ENCODE data around the gene EFR3B.

EFR3B gene

GRCh38 chr2:25115902-25116301, 74.0 kb downstream of the EFR3B start:
- CTCF ChIA-PET, result interaction anchor here (1.2 to 2.1 kb wide), 3 partner anchors 14 to 80 kb away, joined by 3 to 13 read pairs (median 4); no protein-coding TSS in a partner anchor

DNA sequence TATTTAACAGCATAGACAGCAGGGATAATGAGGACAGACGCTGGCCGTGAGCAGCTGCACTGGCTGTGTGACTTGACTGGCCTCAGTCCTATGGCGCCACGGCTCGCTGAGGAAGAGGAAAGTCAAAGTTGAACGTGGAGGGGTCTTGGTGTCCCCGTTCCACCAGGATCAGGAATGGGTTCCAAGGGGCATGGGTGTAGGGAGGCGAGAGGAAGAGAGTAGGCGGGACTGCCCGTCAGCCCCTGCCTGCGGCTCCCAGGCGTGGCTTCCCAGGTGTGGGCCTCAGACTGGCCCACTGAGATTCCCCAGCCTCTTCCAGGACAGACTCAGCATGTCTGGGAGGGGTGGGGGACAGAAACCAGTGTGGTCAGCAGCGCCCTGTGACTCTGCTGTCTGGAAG, 75.1 kb downstream of the EFR3B start:
- DNase-seq, result no peak
- Histone ChIP-seq H3K4me1 (ENCODE audit: control extremely low read depth in 1 of 4, control insufficient read depth in 4 of 4, insufficient read depth in 4 of 4, low read length in 3 of 4) (peaks cover 0 to 2% (median 0%) of the 10 kb centered on the region in 4 experiments), H3K36me3 (ENCODE audit: control insufficient read depth in 4 of 4, insufficient read depth in 4 of 4, low read length in 3 of 4) (no peaks in the 10 kb centered on the region), H3K27me3 (replicated peaks in 2 of 5; ENCODE audit: control insufficient read depth in 4 of 5, insufficient read depth in 5 of 5, low read length in 4 of 5) (no peaks in the 10 kb centered on the region), H3K27ac (ENCODE audit: insufficient read depth in 1 of 2, low read depth in 1 of 2, low read length in 2 of 2, poor library complexity in 1 of 2, severe bottlenecking in 2 of 2) (no peak overlapping the region), H3K4me3 (ENCODE audit: control insufficient read depth in 1 of 7, extremely low read depth in 1 of 7, insufficient read depth in 4 of 7, low read depth in 2 of 7, low read length in 6 of 7) (no peak overlapping the region), H3K9me3 (ENCODE audit: control extremely low read depth in 1 of 5, control insufficient read depth in 4 of 5, insufficient read depth in 2 of 5, low read depth in 1 of 5, low read length in 4 of 5) (no peaks in the 10 kb centered on the region)
- over 99% methylated on average over 12 of the region's 13 CpGs for WGBS (ENCODE audit: insufficient coverage)
- POLR2A ChIA-PET, result no interaction called here
- CTCF ChIA-PET, result interaction anchor here (1.2 to 2.0 kb wide), 2 partner anchors 79 to 141 kb away, joined by 4 to 7 read pairs; no protein-coding TSS in a partner anchor

More at GRCh38 chr2:25115902-25116301, 74.0 kb downstream of the EFR3B start:
- Histone ChIP-seq H3K27me3 (replicated peaks in 2 of 5; ENCODE audit: control insufficient read depth in 4 of 5, insufficient read depth in 5 of 5, low read length in 4 of 5) (no peaks in the 10 kb centered on the region), H3K9me3 (ENCODE audit: control extremely low read depth in 1 of 5, control insufficient read depth in 4 of 5, insufficient read depth in 2 of 5, low read depth in 1 of 5, low read length in 4 of 5) (no peaks in the 10 kb centered on the region), H3K4me3 (ENCODE audit: control insufficient read depth in 1 of 7, extremely low read depth in 1 of 7, insufficient read depth in 4 of 7, low read depth in 2 of 7, low read length in 6 of 7) (no peak overlapping the region), H3K27ac (ENCODE audit: insufficient read depth in 1 of 2, low read depth in 1 of 2, low read length in 2 of 2, poor library complexity in 1 of 2, severe bottlenecking in 2 of 2) (no peak overlapping the region), H3K4me1 (ENCODE audit: control extremely low read depth in 1 of 4, control insufficient read depth in 4 of 4, insufficient read depth in 4 of 4, low read length in 3 of 4) (peaks cover 0 to 3% (median 0%) of the 10 kb centered on the region in 4 experiments), H3K36me3 (ENCODE audit: control insufficient read depth in 4 of 4, insufficient read depth in 4 of 4, low read length in 3 of 4) (no peaks in the 10 kb centered on the region)
- DNase-seq, result peak in 1 of 3 donors; percentile 26
- WGBS (ENCODE audit: insufficient coverage), result no CpG with 5 or more reads among the region's 4 CpGs
- POLR2A ChIA-PET, result no interaction called here

DNA sequence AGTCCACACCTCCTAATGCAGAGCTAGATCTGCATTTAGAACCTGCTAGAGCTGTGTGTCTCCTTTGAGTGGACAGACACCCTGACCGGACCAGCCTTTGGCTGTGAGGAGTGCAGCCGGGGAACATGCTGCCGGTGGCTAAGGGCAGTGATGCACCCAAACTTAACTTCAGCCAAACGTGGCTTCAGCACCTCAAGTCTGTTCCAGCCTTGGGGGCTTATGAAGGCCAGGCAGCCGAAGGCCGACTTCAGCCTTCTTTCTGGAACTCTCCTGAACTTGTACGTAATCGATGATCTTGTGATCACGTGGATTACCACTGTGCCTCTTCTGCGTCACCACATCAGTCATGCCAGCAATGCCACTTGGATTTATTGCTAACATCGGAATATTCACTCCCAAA, 77.4 kb downstream of the EFR3B start:
- ChIA-PET POLR2A (no interaction called here), CTCF (no interaction called here)
- DNase-seq, result no peak
- Histone ChIP-seq H3K4me3 (ENCODE audit: control insufficient read depth in 1 of 7, extremely low read depth in 1 of 7, insufficient read depth in 4 of 7, low read depth in 2 of 7, low read length in 6 of 7) (no peak overlapping the region), H3K4me1 (ENCODE audit: control extremely low read depth in 1 of 4, control insufficient read depth in 4 of 4, insufficient read depth in 4 of 4, low read length in 3 of 4) (peaks cover 0 to 11% (median 7%) of the 10 kb centered on the region in 4 experiments), H3K36me3 (ENCODE audit: control insufficient read depth in 4 of 4, insufficient read depth in 4 of 4, low read length in 3 of 4) (no peaks in the 10 kb centered on the region), H3K9me3 (ENCODE audit: control extremely low read depth in 1 of 5, control insufficient read depth in 4 of 5, insufficient read depth in 2 of 5, low read depth in 1 of 5, low read length in 4 of 5) (no peaks in the 10 kb centered on the region), H3K27ac (ENCODE audit: insufficient read depth in 1 of 2, low read depth in 1 of 2, low read length in 2 of 2, poor library complexity in 1 of 2, severe bottlenecking in 2 of 2) (no peak overlapping the region), H3K27me3 (replicated peaks in 2 of 5; ENCODE audit: control insufficient read depth in 4 of 5, insufficient read depth in 5 of 5, low read length in 4 of 5) (no peaks in the 10 kb centered on the region)
- 96% methylated on average over 10 of the region's 11 CpGs for WGBS (ENCODE audit: insufficient coverage)

DNA sequence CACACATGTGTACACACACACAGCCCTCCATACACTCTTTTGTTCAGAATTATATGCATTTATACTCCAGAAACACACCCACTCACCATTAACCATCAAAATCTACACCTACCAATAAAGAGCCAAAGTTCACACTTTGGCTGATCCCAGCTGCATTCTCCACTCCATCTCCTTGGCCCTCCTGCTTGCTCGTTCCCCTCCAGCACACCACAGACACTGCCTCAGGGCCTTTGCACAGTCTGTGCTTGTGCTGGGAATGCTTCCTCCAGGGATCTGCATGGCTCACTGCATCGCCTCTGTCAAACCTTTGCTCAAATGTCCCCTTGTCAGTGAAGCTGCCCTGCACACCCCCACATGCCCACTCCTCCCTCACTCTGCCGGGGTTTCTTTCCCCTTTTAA, 80.5 kb downstream of the EFR3B start:
- POLR2A ChIA-PET, result no interaction called here

GRCh38 chr2:25123682-25124081, 81.8 kb downstream of the EFR3B start:
- POLR2A ChIA-PET, result no interaction called here
- H3K36me3 ChIP-seq (ENCODE audit: control insufficient read depth in 4 of 4, insufficient read depth in 4 of 4, low read length in 3 of 4), result no peaks in the 10 kb centered on the region
- H3K27me3 ChIP-seq (replicated peaks in 2 of 5; ENCODE audit: control insufficient read depth in 4 of 5, insufficient read depth in 5 of 5, low read length in 4 of 5), result no peaks in the 10 kb centered on the region
- no peak overlapping the region for H3K4me3 ChIP-seq (ENCODE audit: control insufficient read depth in 1 of 7, extremely low read depth in 1 of 7, insufficient read depth in 4 of 7, low read depth in 2 of 7, low read length in 6 of 7)
- H3K9me3 ChIP-seq (ENCODE audit: control extremely low read depth in 1 of 5, control insufficient read depth in 4 of 5, insufficient read depth in 2 of 5, low read depth in 1 of 5, low read length in 4 of 5), result no peaks in the 10 kb centered on the region
- CTCF ChIA-PET, result interaction anchor here (0.7 kb wide), 1 partner anchor 132 kb away, joined by 3 read pairs; no protein-coding TSS in a partner anchor
- no peak overlapping the region for H3K27ac ChIP-seq (ENCODE audit: insufficient read depth in 1 of 2, low read depth in 1 of 2, low read length in 2 of 2, poor library complexity in 1 of 2, severe bottlenecking in 2 of 2)
- peaks cover 0 to 11% (median 7%) of the 10 kb centered on the region in 4 experiments for H3K4me1 ChIP-seq (ENCODE audit: control extremely low read depth in 1 of 4, control insufficient read depth in 4 of 4, insufficient read depth in 4 of 4, low read length in 3 of 4)
- peak in 1 of 3 donors; percentile 21 for DNase-seq
- WGBS (ENCODE audit: insufficient coverage), result 60% methylated on average over 3 of the region's 5 CpGs

More for the DNA sequence above, 80.5 kb downstream of the EFR3B start:
- no peaks in the 10 kb centered on the region for H3K9me3 ChIP-seq (ENCODE audit: control extremely low read depth in 1 of 5, control insufficient read depth in 4 of 5, insufficient read depth in 2 of 5, low read depth in 1 of 5, low read length in 4 of 5)
- DNase-seq, result no peak
- 96% methylated on average over 3 of the region's 3 CpGs for WGBS (ENCODE audit: insufficient coverage)
- H3K4me1 ChIP-seq (ENCODE audit: control extremely low read depth in 1 of 4, control insufficient read depth in 4 of 4, insufficient read depth in 4 of 4, low read length in 3 of 4), result peaks cover 0 to 11% (median 7%) of the 10 kb centered on the region in 4 experiments
- H3K27me3 ChIP-seq (replicated peaks in 2 of 5; ENCODE audit: control insufficient read depth in 4 of 5, insufficient read depth in 5 of 5, low read length in 4 of 5), result no peaks in the 10 kb centered on the region
- no peak overlapping the region for H3K27ac ChIP-seq (ENCODE audit: insufficient read depth in 1 of 2, low read depth in 1 of 2, low read length in 2 of 2, poor library complexity in 1 of 2, severe bottlenecking in 2 of 2)
- H3K36me3 ChIP-seq (ENCODE audit: control insufficient read depth in 4 of 4, insufficient read depth in 4 of 4, low read length in 3 of 4), result no peaks in the 10 kb centered on the region
- CTCF ChIA-PET, result no interaction called here
- no peak overlapping the region for H3K4me3 ChIP-seq (ENCODE audit: control insufficient read depth in 1 of 7, extremely low read depth in 1 of 7, insufficient read depth in 4 of 7, low read depth in 2 of 7, low read length in 6 of 7)

DNA sequence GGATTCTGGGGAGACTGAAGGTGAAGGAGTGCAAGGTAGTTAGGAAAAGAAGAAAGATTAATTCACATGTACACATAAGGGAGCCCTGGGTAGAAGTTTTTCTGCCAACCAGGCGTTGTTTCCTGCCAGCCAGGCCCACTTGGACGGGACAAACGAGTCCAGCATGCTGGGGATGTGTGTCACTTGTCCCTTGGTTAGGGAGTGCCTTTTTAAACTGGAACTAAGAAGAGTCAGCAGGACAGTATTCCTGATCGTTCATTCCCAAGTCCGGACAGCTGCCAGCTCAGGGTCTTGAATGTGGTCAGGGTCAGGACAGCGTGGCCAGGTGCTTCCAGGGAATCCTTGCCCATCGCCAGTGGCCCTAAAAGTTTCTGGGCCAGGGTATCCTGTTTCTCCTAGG, 83.3 kb downstream of the EFR3B start:
- DNase-seq, result no peak
- Histone ChIP-seq H3K4me3 (ENCODE audit: control insufficient read depth in 1 of 7, extremely low read depth in 1 of 7, insufficient read depth in 4 of 7, low read depth in 2 of 7, low read length in 6 of 7) (no peak overlapping the region), H3K4me1 (ENCODE audit: control extremely low read depth in 1 of 4, control insufficient read depth in 4 of 4, insufficient read depth in 4 of 4, low read length in 3 of 4) (peaks cover 0 to 14% (median 9%) of the 10 kb centered on the region in 4 experiments), H3K36me3 (ENCODE audit: control insufficient read depth in 4 of 4, insufficient read depth in 4 of 4, low read length in 3 of 4) (no peaks in the 10 kb centered on the region), H3K27ac (ENCODE audit: insufficient read depth in 1 of 2, low read depth in 1 of 2, low read length in 2 of 2, poor library complexity in 1 of 2, severe bottlenecking in 2 of 2) (no peak overlapping the region), H3K9me3 (ENCODE audit: control extremely low read depth in 1 of 5, control insufficient read depth in 4 of 5, insufficient read depth in 2 of 5, low read depth in 1 of 5, low read length in 4 of 5) (no peaks in the 10 kb centered on the region), H3K27me3 (replicated peaks in 2 of 5; ENCODE audit: control insufficient read depth in 4 of 5, insufficient read depth in 5 of 5, low read length in 4 of 5) (peaks cover 0 to 6% (median 5%) of the 10 kb centered on the region in 5 experiments)
- CTCF ChIA-PET, result interaction anchor here (1.1 to 9.4 kb wide), 3 partner anchors 11 to 150 kb away, joined by 3 to 152 read pairs (median 4); no protein-coding TSS in a partner anchor
- POLR2A ChIA-PET, result no interaction called here
- WGBS (ENCODE audit: insufficient coverage), result 98% methylated on average over 6 of the region's 7 CpGs

- Histone ChIP-seq H3K27me3 (replicated peaks in 2 of 5; ENCODE audit: control insufficient read depth in 4 of 5, insufficient read depth in 5 of 5, low read length in 4 of 5) (peaks cover 0 to 13% (median 8%) of the 10 kb centered on the region in 5 experiments), H3K27ac (ENCODE audit: insufficient read depth in 1 of 2, low read depth in 1 of 2, low read length in 2 of 2, poor library complexity in 1 of 2, severe bottlenecking in 2 of 2) (no peak overlapping the region), H3K36me3 (ENCODE audit: control insufficient read depth in 4 of 4, insufficient read depth in 4 of 4, low read length in 3 of 4) (no peaks in the 10 kb centered on the region), H3K9me3 (ENCODE audit: control extremely low read depth in 1 of 5, control insufficient read depth in 4 of 5, insufficient read depth in 2 of 5, low read depth in 1 of 5, low read length in 4 of 5) (no peaks in the 10 kb centered on the region), H3K4me1 (ENCODE audit: control extremely low read depth in 1 of 4, control insufficient read depth in 4 of 4, insufficient read depth in 4 of 4, low read length in 3 of 4) (peaks cover 0 to 14% (median 10%) of the 10 kb centered on the region in 4 experiments), H3K4me3 (ENCODE audit: control insufficient read depth in 1 of 7, extremely low read depth in 1 of 7, insufficient read depth in 4 of 7, low read depth in 2 of 7, low read length in 6 of 7) (no peak overlapping the region)
- CTCF ChIA-PET, result interaction anchor here (9.4 kb wide), 1 partner anchor 151 kb away, joined by 152 read pairs; no protein-coding TSS in a partner anchor
- POLR2A ChIA-PET, result no interaction called here
- WGBS (ENCODE audit: insufficient coverage), result 81% methylated on average over 4 of the region's 4 CpGs
- DNase-seq, result no peak
Measured at GRCh38 chr2:25125976-25126375, 84.1 kb downstream of the EFR3B start.
